ENCODE measurements around the gene RPN2.

The RPN2 gene

DNA sequence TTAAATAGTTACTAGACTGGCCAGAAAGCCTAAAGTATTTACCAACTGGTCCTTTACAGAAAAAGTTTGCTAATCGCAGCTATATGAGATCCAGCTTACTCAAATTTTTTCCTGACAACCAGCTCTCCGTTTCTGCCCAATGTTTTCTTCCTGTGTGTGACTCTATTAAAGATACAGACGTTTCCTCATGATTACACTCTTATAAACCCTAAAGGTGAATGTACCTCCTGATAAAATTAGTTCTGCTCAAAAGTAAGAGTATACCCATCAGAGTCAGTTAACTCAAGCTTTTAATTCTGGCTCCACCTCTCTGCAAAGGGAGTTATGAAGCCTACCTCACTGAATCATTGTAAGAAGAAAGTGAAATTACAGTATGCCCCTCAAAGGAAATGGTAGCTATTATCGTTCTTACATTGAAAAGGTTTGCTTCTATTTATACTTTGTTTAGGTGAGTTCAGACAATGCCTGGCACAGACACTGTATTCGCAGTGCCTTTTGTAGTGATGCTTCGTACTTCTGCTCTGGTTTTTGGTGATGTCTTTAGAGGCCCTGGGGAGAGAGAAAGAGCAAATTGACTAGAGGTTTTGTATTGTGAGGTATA lies 10.4 kb downstream of the RPN2 start:
- TF ChIP-seq, protein P1, sequence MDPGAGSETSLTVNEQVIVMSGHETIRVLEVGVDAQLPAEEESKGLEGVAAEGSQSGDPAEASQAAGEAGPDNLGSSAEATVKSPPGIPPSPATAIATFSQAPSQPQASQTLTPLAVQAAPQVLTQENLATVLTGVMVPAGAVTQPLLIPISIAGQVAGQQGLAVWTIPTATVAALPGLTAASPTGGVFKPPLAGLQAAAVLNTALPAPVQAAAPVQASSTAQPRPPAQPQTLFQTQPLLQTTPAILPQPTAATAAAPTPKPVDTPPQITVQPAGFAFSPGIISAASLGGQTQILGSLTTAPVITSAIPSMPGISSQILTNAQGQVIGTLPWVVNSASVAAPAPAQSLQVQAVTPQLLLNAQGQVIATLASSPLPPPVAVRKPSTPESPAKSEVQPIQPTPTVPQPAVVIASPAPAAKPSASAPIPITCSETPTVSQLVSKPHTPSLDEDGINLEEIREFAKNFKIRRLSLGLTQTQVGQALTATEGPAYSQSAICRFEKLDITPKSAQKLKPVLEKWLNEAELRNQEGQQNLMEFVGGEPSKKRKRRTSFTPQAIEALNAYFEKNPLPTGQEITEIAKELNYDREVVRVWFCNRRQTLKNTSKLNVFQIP (CRISPR knock-in tag; IDR thresholded peaks at IDR 0.05; ENCODE audit: borderline replicate concordance, low read depth) = no peak
- TF ChIP-seq ZNF8 (CRISPR knock-in tag; IDR thresholded peaks at IDR 0.05) (no peak), ZNF565 (CRISPR knock-in tag; conservative IDR thresholded peaks at IDR 0.05; ENCODE audit: low read depth) (no peak), TOX (CRISPR knock-in tag; IDR thresholded peaks at IDR 0.05; ENCODE audit: borderline replicate concordance) (no peak)
- TF ChIP-seq, protein P2, sequence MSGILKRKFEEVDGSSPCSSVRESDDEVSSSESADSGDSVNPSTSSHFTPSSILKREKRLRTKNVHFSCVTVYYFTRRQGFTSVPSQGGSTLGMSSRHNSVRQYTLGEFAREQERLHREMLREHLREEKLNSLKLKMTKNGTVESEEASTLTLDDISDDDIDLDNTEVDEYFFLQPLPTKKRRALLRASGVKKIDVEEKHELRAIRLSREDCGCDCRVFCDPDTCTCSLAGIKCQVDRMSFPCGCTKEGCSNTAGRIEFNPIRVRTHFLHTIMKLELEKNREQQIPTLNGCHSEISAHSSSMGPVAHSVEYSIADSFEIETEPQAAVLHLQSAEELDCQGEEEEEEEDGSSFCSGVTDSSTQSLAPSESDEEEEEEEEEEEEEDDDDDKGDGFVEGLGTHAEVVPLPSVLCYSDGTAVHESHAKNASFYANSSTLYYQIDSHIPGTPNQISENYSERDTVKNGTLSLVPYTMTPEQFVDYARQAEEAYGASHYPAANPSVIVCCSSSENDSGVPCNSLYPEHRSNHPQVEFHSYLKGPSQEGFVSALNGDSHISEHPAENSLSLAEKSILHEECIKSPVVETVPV (CRISPR knock-in tag; IDR thresholded peaks at IDR 0.05) = no peak
- no peak for ATAC-seq

DNA sequence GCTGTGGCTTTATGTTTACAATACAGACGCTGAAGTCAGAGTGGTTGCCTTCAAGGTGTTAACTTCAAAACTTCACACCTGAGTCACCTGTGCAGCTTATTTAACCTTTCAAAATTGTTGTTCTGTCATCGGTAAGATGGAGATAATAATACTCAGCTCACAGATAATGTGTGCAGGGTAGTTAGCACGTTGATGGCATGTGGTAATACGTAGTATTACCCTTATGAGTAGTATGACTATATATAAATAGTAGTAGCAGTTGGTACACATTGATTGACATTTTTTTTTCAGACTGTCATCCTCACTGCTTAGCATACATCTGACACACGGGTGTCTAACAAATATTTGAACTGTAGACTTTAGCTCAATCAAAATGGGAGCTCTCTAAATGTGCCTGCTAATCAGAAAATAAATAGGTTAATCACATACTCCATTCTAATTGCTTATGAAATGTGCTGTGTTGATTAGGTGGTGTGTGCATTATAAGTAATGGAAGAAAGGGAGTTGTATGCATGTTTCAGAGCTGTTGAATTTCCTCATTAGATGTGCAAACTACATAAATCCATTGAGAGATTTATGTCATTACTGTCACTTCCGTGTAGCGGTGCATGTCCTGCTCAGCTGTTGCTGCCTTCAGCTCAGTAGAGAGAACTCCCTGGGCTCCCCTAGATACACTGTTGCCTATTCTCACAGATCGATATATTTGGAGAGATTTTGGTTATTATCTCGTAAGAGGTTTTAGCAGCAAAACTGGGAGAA lies 11.4 kb downstream of the RPN2 start:
- no peak for ATAC-seq
- TF ChIP-seq ZFP3 (CRISPR knock-in tag; IDR thresholded peaks at IDR 0.05) (no peak), ZNF8 (CRISPR knock-in tag; IDR thresholded peaks at IDR 0.05) (no peak), TOX (CRISPR knock-in tag; IDR thresholded peaks at IDR 0.05; ENCODE audit: borderline replicate concordance) (no peak), GLIS3 (CRISPR knock-in tag; IDR thresholded peaks at IDR 0.05) (no peak), OSR1 (CRISPR knock-in tag; IDR thresholded peaks at IDR 0.05) (no peak), PPARA (CRISPR knock-in tag; IDR thresholded peaks at IDR 0.05; ENCODE audit: borderline replicate concordance) (no peak), ISL1 (CRISPR knock-in tag; IDR thresholded peaks at IDR 0.05) (no peak)
- TF ChIP-seq, protein P1 (CRISPR knock-in tag; IDR thresholded peaks at IDR 0.05; ENCODE audit: borderline replicate concordance, low read depth) = no peak

DNA sequence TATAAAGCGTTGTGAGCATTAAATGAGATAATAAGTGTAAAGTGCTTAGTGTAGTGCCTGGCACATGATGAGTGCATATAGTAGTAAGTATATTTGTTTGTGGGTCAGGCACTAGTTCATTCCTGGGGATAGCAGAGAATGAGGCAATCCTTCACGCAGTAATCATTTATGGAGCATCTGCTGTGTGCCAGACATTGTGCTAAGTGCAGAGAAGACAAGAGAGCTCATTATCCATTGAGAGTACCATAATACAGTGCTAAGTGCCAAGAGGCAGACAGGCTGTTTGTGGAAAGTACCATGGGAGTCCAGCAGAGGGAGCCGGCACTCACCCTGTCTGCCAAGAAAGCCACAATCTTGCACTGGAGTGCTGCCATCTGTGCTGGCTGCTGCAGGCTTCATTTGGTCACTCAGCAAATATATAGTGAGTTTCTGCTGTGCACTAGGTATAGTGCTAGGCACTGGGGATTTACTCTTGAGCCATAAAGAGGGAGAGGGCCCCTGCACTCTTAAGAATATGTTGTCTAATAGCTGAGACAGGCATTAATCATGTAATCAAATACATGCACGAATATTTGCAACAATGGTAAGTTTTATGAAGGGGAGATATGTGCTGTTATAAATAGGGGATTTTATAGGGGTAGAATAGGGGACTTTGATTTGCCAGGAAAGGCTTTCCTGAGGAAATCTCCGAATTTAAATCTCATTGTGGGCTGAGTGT lies 13.2 kb downstream of the RPN2 start:
- TF ChIP-seq, protein P3, sequence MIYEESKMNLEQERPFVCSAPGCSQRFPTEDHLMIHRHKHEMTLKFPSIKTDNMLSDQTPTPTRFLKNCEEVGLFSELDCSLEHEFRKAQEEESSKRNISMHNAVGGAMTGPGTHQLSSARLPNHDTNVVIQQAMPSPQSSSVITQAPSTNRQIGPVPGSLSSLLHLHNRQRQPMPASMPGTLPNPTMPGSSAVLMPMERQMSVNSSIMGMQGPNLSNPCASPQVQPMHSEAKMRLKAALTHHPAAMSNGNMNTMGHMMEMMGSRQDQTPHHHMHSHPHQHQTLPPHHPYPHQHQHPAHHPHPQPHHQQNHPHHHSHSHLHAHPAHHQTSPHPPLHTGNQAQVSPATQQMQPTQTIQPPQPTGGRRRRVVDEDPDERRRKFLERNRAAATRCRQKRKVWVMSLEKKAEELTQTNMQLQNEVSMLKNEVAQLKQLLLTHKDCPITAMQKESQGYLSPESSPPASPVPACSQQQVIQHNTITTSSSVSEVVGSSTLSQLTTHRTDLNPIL (CRISPR knock-in tag; IDR thresholded peaks at IDR 0.05; ENCODE audit: low read depth) = no peak
- TF ChIP-seq, protein P1 (CRISPR knock-in tag; IDR thresholded peaks at IDR 0.05; ENCODE audit: borderline replicate concordance, low read depth) = no peak
- TF ChIP-seq TOX (CRISPR knock-in tag; IDR thresholded peaks at IDR 0.05; ENCODE audit: borderline replicate concordance) (no peak), RARB (CRISPR knock-in tag; IDR thresholded peaks at IDR 0.05) (no peak), ARNTL (CRISPR knock-in tag; IDR thresholded peaks at IDR 0.05; ENCODE audit: borderline replicate concordance, low read depth) (no peak), ZC3H10 (CRISPR knock-in tag; IDR thresholded peaks at IDR 0.05) (no peak), OSR1 (CRISPR knock-in tag; IDR thresholded peaks at IDR 0.05) (no peak), ZNF8 (CRISPR knock-in tag; IDR thresholded peaks at IDR 0.05) (no peak), ZNF70 (CRISPR knock-in tag; IDR thresholded peaks at IDR 0.05) (no peak), PPARA (CRISPR knock-in tag; IDR thresholded peaks at IDR 0.05; ENCODE audit: borderline replicate concordance) (no peak), CSDC2 (CRISPR knock-in tag; IDR thresholded peaks at IDR 0.05) (no peak), ZNF565 (CRISPR knock-in tag; conservative IDR thresholded peaks at IDR 0.05; ENCODE audit: low read depth) (no peak)
- TF ChIP-seq, protein P4, sequence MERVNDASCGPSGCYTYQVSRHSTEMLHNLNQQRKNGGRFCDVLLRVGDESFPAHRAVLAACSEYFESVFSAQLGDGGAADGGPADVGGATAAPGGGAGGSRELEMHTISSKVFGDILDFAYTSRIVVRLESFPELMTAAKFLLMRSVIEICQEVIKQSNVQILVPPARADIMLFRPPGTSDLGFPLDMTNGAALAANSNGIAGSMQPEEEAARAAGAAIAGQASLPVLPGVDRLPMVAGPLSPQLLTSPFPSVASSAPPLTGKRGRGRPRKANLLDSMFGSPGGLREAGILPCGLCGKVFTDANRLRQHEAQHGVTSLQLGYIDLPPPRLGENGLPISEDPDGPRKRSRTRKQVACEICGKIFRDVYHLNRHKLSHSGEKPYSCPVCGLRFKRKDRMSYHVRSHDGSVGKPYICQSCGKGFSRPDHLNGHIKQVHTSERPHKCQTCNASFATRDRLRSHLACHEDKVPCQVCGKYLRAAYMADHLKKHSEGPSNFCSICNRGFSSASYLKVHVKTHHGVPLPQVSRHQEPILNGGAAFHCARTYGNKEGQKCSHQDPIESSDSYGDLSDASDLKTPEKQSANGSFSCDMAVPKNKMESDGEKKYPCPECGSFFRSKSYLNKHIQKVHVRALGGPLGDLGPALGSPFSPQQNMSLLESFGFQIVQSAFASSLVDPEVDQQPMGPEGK (CRISPR knock-in tag; IDR thresholded peaks at IDR 0.05; ENCODE audit: borderline replicate concordance) = no peak
- TF ChIP-seq, protein P5, sequence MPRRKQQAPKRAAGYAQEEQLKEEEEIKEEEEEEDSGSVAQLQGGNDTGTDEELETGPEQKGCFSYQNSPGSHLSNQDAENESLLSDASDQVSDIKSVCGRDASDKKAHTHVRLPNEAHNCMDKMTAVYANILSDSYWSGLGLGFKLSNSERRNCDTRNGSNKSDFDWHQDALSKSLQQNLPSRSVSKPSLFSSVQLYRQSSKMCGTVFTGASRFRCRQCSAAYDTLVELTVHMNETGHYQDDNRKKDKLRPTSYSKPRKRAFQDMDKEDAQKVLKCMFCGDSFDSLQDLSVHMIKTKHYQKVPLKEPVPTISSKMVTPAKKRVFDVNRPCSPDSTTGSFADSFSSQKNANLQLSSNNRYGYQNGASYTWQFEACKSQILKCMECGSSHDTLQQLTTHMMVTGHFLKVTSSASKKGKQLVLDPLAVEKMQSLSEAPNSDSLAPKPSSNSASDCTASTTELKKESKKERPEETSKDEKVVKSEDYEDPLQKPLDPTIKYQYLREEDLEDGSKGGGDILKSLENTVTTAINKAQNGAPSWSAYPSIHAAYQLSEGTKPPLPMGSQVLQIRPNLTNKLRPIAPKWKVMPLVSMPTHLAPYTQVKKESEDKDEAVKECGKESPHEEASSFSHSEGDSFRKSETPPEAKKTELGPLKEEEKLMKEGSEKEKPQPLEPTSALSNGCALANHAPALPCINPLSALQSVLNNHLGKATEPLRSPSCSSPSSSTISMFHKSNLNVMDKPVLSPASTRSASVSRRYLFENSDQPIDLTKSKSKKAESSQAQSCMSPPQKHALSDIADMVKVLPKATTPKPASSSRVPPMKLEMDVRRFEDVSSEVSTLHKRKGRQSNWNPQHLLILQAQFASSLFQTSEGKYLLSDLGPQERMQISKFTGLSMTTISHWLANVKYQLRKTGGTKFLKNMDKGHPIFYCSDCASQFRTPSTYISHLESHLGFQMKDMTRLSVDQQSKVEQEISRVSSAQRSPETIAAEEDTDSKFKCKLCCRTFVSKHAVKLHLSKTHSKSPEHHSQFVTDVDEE (CRISPR knock-in tag; IDR thresholded peaks at IDR 0.05) = no peak
- TF ChIP-seq, protein P2 (CRISPR knock-in tag; IDR thresholded peaks at IDR 0.05) = no peak
- ATAC-seq = peak; percentile 93

Measured in SK-N-SH treated with all-trans-retinoic acid at 6 μM for 48 hours (cell line).